ENCODE measurements around the gene GOLM1. TPM values are rescaled to one million over a fixed set of nuclear protein-coding genes. Genes with fewer than 3 reads are reported as not detected.
A peak's percentile ranks its signal among the peaks of the same experiment; 100 is the strongest.

GOLM1 gene
- total RNA-seq, 4 donors from 2014 or later, result 2.0 to 13.6 (median 4.3) TPM

DNA sequence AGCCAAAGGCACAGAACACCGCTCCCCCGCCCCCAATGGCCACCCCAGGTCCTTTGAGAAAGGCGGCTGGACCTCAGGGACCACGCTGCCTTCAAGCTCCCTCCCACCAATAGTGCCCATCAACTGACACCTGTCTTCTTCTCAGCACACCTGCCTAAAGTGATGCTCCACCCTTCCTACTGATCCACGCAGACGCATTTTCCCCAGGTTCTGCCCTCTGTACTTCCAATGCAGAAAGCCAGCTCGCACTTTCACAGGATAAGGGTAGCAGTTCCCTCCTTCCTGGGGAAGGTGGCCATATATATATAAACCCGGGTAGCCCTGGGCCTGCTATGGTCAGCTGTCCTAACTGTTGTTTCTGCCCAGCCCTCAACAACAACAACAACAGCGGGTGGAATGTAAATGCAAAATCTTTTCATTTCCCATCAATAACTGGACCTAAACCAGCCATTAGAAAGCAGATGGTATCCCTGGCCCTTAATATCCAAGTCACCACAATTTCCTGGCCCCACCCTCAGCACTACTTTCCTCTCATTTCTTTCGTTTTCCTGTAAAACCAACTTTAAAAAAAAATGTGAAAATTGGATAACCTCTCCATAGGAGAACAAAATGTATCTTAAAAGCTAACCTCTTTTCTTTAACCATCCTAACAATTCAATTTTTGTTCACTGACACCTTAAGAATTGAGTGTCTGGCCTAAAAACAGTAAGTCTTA lies 1.7 kb downstream of the GOLM1 start:
- no peak for DNase-seq
- 89% methylated on average over 10 of the region's 10 CpGs for WGBS, 2 donors
- Histone ChIP-seq H3K27ac (no peak overlapping the region), H3K27me3 (peaks cover 0 to 17% (median 0%) of the 10 kb centered on the region in 4 donors), H3K4me1 (peaks cover 2 to 22% (median 9%) of the 10 kb centered on the region in 3 donors), H3K36me3 (no peaks in the 10 kb centered on the region), H3K4me3 (peak overlapping the region in 1 of 4 donors; percentile 82), H3K9me3 (no peaks in the 10 kb centered on the region)
- no peak for TF ChIP-seq POLR2A (IDR thresholded peaks at IDR 0.05)
- TF ChIP-seq, protein P1, sequence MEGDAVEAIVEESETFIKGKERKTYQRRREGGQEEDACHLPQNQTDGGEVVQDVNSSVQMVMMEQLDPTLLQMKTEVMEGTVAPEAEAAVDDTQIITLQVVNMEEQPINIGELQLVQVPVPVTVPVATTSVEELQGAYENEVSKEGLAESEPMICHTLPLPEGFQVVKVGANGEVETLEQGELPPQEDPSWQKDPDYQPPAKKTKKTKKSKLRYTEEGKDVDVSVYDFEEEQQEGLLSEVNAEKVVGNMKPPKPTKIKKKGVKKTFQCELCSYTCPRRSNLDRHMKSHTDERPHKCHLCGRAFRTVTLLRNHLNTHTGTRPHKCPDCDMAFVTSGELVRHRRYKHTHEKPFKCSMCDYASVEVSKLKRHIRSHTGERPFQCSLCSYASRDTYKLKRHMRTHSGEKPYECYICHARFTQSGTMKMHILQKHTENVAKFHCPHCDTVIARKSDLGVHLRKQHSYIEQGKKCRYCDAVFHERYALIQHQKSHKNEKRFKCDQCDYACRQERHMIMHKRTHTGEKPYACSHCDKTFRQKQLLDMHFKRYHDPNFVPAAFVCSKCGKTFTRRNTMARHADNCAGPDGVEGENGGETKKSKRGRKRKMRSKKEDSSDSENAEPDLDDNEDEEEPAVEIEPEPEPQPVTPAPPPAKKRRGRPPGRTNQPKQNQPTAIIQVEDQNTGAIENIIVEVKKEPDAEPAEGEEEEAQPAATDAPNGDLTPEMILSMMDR (IDR thresholded peaks at IDR 0.05), result no peak
- intact Hi-C loops (cut with DNase I), result no loop called here

DNA sequence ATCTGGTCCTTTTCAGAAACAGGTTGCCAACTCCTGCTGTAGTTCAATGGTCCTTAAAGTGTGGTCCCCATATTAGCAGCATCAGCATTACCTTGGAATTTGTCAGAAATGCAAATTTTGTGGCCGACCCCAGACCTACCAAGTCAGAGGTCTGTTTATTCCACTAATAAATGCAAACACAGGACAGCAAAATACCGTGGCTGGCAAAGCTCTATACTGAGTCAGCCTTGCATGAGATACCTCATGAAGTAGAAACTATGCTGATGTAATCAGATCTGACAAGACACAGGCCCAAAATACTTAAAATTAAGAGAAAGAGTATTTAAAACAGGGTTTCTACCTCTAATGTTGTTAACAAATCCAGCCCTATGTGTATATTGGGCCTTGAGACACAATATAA lies 3.0 kb downstream of the GOLM1 start:
- WGBS, 2 donors, result 60 to 78% methylated on average over 2 of the region's 2 CpGs
- Histone ChIP-seq H3K4me1 (peaks cover 2 to 22% (median 9%) of the 10 kb centered on the region in 3 donors), H3K27ac (no peak overlapping the region), H3K9me3 (no peaks in the 10 kb centered on the region), H3K36me3 (no peaks in the 10 kb centered on the region), H3K27me3 (peaks cover 0 to 17% (median 0%) of the 10 kb centered on the region in 4 donors), H3K4me3 (no peak overlapping the region)
- intact Hi-C loops (cut with DNase I), result no loop called here
- DNase-seq, result no peak
- TF ChIP-seq, protein P1 (IDR thresholded peaks at IDR 0.05), result no peak
- no peak for TF ChIP-seq POLR2A (IDR thresholded peaks at IDR 0.05)

DNA sequence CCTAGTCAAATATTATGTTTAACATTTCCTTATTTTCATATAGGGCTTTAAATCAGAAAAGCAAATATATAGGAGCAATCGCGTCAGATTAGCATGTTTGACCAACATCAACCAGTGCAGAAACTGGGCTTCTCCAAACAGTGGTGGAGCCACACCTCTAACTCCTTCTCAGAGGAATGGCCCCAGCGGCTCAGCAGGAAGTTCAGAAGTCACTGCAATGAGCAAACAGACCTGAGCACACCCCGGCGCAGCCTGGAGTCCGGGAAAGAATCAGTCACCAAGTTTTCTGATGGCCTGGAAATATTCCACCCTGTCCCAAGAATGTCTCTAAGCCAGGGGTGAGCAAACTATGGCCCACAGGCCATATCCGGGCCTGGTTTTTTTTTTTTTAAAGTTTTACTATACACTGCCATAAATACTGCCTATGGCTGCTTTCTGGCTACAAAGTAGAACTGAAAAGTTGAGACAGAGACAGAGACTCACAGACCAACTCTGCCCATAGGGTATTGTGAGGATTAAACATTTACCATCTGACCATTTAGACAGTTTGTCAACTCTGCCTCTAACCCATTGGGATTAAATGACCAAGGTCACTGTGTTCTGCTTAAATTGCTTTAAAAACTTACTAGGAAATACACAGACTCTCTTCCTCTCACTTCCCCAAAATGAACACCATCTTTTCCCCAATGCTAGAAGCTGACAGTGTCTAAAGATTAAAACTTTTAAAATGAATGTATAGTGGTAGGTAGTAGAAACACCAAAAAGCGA lies 5.4 kb downstream of the GOLM1 start:
- WGBS, 2 donors, result 72 to 76% methylated on average over 5 to 8 of the region's 8 CpGs
- Histone ChIP-seq H3K36me3 (no peaks in the 10 kb centered on the region), H3K27ac (no peak overlapping the region), H3K9me3 (no peaks in the 10 kb centered on the region), H3K27me3 (peaks cover 0 to 8% (median 0%) of the 10 kb centered on the region in 4 donors), H3K4me3 (no peak overlapping the region), H3K4me1 (peaks cover 0 to 11% (median 4%) of the 10 kb centered on the region in 3 donors)
- intact Hi-C loops (cut with DNase I), result no loop called here
- DNase-seq, result no peak
- no peak for TF ChIP-seq POLR2A (IDR thresholded peaks at IDR 0.05)
- TF ChIP-seq, protein P1 (IDR thresholded peaks at IDR 0.05), result no peak

DNA sequence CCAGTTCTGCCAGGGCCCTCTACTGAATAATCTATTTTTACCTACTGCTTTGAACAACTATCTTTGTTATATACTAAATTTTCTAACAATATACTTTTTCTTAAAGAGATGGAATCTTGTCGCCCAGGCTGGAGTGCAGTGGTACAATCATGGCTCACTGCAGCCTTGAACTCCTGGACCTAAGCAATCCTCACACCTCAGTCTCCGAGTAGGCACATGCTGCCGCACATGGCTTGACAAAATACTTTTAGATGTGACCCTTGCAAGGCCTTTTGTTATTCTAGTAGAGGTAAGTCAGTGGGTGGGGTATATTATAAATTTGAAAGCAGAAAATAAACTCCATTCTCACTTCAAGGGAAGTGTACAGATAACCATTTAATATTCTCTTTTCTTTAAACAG lies 7.9 kb downstream of the GOLM1 start:
- intact Hi-C loops (cut with DNase I), result no loop called here
- Histone ChIP-seq H3K4me3 (no peak overlapping the region), H3K4me1 (no peaks in the 10 kb centered on the region), H3K9me3 (no peaks in the 10 kb centered on the region), H3K27ac (no peak overlapping the region), H3K36me3 (no peaks in the 10 kb centered on the region), H3K27me3 (peaks cover 0 to 3% (median 0%) of the 10 kb centered on the region in 4 donors)
- no peak for DNase-seq
- WGBS, 2 donors, result 89 to 100% methylated on average over 3 of the region's 3 CpGs
- TF ChIP-seq POLR2A (IDR thresholded peaks at IDR 0.05), result no peak
- TF ChIP-seq, protein P1 (IDR thresholded peaks at IDR 0.05), result no peak

DNA sequence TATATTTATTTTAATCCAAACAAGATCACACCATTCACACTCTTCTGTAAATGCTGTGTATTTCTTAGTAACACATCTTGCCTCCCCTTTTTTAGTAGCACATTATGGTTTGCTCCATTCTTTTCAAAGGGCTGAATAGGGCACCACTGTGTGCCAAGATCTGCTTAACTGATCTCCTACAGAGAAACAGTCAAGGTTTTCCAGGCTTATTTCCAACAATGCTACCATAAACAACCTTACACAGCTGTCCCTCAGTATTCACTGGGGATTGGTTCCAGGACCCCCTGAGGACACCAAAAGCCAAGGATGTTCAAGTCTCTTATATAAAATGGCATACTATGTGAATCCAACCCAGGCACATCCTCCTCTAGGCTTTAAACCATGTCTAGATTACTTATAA lies 16.5 kb downstream of the GOLM1 start:
- Histone ChIP-seq H3K36me3 (no peaks in the 10 kb centered on the region), H3K27me3 (no peaks in the 10 kb centered on the region), H3K27ac (no peak overlapping the region), H3K4me3 (no peak overlapping the region), H3K9me3 (no peaks in the 10 kb centered on the region), H3K4me1 (no peaks in the 10 kb centered on the region)
- intact Hi-C loops (cut with DNase I), result no loop called here
- DNase-seq, result no peak
- TF ChIP-seq POLR2A (IDR thresholded peaks at IDR 0.05), result no peak
- TF ChIP-seq, protein P1 (IDR thresholded peaks at IDR 0.05), result no peak

Data from esophagus squamous epithelium (tissue), 5 donors.